Breast epithelium (tissue), 4 donors: ENCODE measurements around the gene SH2B3. TPM values are rescaled to one million over a fixed set of nuclear protein-coding genes. Genes with fewer than 3 reads are reported as not detected.
"Not testable (repeated sequence)": the region's sequence is repeated elsewhere in the genome, so short reads cannot be mapped to it uniquely, and the experiment has no call there.

Source experiments
- DNase-seq, 2 donors: peaks; one replicate each; pipeline ENCODE4 v3.0.0-alpha.2; 2019; ENCODE audit warnings: low spot score in 2 of 2
- H3K27ac ChIP-seq, 2 donors: fragments of 200-600 bp; sonication (generic) in 1 of 2; one replicate each; pipeline ENCODE4 v1.5.1; 2016 to 2019; ENCODE audit warnings: mild to moderate bottlenecking in 1 of 2
- H3K27me3 ChIP-seq, 2 donors: fragments of 200-600 bp; sonication (generic) in 1 of 2; one replicate each; pipeline versions ENCODE4 v1.5.1 to v1.6.0; 2017 to 2019; ENCODE audit warnings: control low read depth in 1 of 2, mild to moderate bottlenecking in 1 of 2
- H3K36me3 ChIP-seq: fragments of 200-600 bp; one replicate; pipeline ENCODE4 v1.5.1; 2019
- H3K4me1 ChIP-seq, 2 donors: fragments of 200-600 bp; sonication (generic); one replicate each; pipeline ENCODE4 v1.5.1; 2016 to 2019; ENCODE audit warnings: control low read depth in 1 of 2
- H3K4me3 ChIP-seq, 3 donors: fragments of 200-600 bp; sonication (generic); 1 replicate in 2 of 3; 2 replicates in 1 of 3; pipeline ENCODE4 v1.5.1; 2016 to 2019; ENCODE audit warnings: mild to moderate bottlenecking in 3 of 3, moderate library complexity in 2 of 3
- H3K9me3 ChIP-seq, 2 donors: fragments of 200-600 bp; sonication (generic) in 1 of 2; one replicate each; pipeline ENCODE4 v1.5.1; 2016 to 2019; ENCODE audit warnings: control low read depth in 1 of 2
- POLR2A ChIP-seq: fragments of 450-650 bp; IDR thresholded peaks from one replicate; pipeline ENCODE4 v1.6.1; 2016; ENCODE audit warnings: antibody characterized with exemption, mild to moderate bottlenecking, moderate library complexity
- POLR2AphosphoS5 ChIP-seq, 3 donors: sonication (generic); formaldehyde crosslinking; IDR thresholded peaks; one replicate each; pipeline ENCODE4 v1.6.1; 2017; ENCODE audit warnings: antibody characterized with exemption in 3 of 3
- intact Hi-C: fragments of 100-400 bp; cut with DNase I; formaldehyde crosslinking; loops from one replicate; pipeline ENCODE4 v1.15.1; 2023; ENCODE audit warnings: low total_unique reads
- total RNA-seq, 3 donors: library from RNA; depleted of rRNA; stranded (reverse); fragments of >200 nt; gene quantifications; one replicate each; pipeline ENCODE4 v1.1.0, GENCODE V29; 2016
- TF ChIP-seq, protein P1 (sequence below), 3 donors: fragments of 450-650 bp; IDR thresholded peaks; one replicate each; pipeline ENCODE4 v1.5.1; 2016 to 2017; ENCODE audit warnings: antibody characterized with exemption in 3 of 3, mild to moderate bottlenecking in 3 of 3, moderate library complexity in 3 of 3

Gene SH2B3
- total RNA-seq, 3 donors from 2014 or later, result 13.9 to 27.4 (median 17.4) TPM

DNA sequence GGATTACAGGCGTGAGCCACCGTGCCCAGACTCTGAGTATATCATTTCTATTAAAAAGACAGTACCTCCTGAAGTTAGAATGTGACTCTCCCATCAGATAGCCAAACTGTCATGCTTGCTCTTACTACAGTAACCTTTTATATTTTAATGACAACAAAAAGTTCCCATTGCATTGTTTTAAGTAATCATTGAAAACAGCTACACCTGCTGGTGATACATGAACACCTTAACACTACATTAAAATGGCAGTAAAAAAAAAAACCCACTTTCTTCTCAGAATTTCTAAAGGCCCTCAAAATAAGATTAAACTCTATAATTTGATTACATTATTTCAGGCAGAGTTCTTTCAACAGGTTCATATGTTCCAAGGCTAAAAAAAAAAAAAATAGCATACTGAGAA lies 76.7 kb downstream of the SH2B3 start:
- Histone ChIP-seq H3K27ac (no peak overlapping the region), H3K4me3 (no peak overlapping the region), H3K36me3 (no peaks in the 10 kb centered on the region), H3K27me3 (no peaks in the 10 kb centered on the region), H3K4me1 (no peaks in the 10 kb centered on the region), H3K9me3 (no peaks in the 10 kb centered on the region)
- intact Hi-C loops, result no loop called here
- DNase-seq, result no peak
- TF ChIP-seq POLR2A, result no peak
- TF ChIP-seq, protein P1, sequence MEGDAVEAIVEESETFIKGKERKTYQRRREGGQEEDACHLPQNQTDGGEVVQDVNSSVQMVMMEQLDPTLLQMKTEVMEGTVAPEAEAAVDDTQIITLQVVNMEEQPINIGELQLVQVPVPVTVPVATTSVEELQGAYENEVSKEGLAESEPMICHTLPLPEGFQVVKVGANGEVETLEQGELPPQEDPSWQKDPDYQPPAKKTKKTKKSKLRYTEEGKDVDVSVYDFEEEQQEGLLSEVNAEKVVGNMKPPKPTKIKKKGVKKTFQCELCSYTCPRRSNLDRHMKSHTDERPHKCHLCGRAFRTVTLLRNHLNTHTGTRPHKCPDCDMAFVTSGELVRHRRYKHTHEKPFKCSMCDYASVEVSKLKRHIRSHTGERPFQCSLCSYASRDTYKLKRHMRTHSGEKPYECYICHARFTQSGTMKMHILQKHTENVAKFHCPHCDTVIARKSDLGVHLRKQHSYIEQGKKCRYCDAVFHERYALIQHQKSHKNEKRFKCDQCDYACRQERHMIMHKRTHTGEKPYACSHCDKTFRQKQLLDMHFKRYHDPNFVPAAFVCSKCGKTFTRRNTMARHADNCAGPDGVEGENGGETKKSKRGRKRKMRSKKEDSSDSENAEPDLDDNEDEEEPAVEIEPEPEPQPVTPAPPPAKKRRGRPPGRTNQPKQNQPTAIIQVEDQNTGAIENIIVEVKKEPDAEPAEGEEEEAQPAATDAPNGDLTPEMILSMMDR (IDR thresholded peaks at IDR 0.05), result peak in 1 of 3 donors; percentile 12
- TF ChIP-seq POLR2AphosphoS5 (IDR thresholded peaks at IDR 0.05), result no peak

DNA sequence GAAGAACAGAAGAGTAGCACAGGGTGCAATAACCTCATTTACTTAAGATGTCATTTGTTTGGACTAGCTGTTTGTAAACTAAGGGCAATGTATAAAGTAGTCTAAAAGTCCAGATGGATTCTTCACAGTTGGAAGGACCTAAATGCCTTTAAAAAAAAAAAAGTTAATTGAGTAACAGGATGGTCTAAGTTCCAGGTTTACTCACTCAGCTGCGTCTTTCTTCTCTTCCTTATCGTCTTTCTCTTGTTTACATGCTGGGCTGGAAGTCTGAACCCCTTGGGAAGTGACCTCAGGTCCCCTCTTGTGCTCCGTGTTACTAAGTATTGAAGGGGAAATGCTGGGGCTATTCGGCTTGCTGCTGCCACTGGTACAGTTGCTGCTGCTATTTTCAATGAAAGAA lies 82.5 kb downstream of the SH2B3 start:
- H3K4me3 ChIP-seq, result no peak overlapping the region
- H3K27me3 ChIP-seq, result no peaks in the 10 kb centered on the region
- DNase-seq, result no peak
- TF ChIP-seq POLR2A, result no peak
- TF ChIP-seq, protein P1 (IDR thresholded peaks at IDR 0.05), result no peak
- TF ChIP-seq POLR2AphosphoS5 (IDR thresholded peaks at IDR 0.05), result no peak
- no peak overlapping the region for H3K27ac ChIP-seq
- H3K4me1 ChIP-seq, result no peaks in the 10 kb centered on the region
- no peaks in the 10 kb centered on the region for H3K36me3 ChIP-seq
- H3K9me3 ChIP-seq, result no peaks in the 10 kb centered on the region
- intact Hi-C loops, result no loop called here

DNA sequence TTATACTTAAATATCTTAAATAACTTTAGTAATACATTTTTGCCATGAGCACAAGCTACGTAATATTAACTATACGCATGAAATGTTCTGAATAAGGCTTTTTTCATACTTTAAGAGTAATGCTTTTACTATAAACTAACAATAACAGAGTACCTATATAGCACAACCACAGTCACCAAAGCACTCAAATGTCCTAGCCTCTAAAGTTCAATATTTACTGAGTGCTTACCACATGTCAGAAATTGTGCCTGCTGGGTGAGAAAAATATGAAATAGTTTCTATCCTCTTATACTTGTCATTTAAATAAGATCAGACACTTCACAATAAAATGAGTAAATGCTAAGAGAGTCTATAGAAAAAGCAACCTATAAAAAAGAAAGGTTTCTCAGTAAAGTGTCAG lies 83.1 kb downstream of the SH2B3 start:
- H3K4me3 ChIP-seq, result no peak overlapping the region
- intact Hi-C loops, result no loop called here
- no peak for DNase-seq
- no peaks in the 10 kb centered on the region for H3K4me1 ChIP-seq
- H3K36me3 ChIP-seq, result no peaks in the 10 kb centered on the region
- no peaks in the 10 kb centered on the region for H3K27me3 ChIP-seq
- TF ChIP-seq POLR2A (no peak), POLR2AphosphoS5 (IDR thresholded peaks at IDR 0.05) (no peak)
- TF ChIP-seq, protein P1 (IDR thresholded peaks at IDR 0.05), result no peak
- H3K27ac ChIP-seq, result no peak overlapping the region
- no peaks in the 10 kb centered on the region for H3K9me3 ChIP-seq

DNA sequence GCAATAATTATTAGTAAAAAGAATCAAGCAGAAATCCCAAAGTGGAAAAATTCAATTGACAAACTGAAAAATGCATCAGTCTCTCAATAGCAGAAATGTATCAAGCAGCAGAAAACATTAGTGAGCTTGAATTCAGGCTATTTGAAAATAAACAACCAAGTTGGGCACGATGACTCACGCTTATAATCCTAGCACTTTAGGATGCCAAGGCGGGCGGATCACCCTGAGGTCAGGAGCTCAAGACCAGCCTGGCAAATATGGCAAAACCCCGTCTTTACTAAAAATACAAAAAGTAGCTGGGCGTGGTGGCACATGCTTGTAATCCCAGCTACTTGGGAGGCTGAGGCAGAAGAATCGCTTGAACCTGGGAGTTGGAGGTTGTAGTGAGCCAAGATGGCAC lies 87.3 kb downstream of the SH2B3 start:
- not testable (repeated sequence) for H3K27me3 ChIP-seq, H3K4me1 ChIP-seq, H3K9me3 ChIP-seq, DNase-seq, H3K36me3 ChIP-seq, H3K4me3 ChIP-seq, H3K27ac ChIP-seq
- intact Hi-C loops, result loop anchor here (5.0 kb wide), 1 partner anchor 1036 kb away; no protein-coding TSS in a partner anchor

DNA sequence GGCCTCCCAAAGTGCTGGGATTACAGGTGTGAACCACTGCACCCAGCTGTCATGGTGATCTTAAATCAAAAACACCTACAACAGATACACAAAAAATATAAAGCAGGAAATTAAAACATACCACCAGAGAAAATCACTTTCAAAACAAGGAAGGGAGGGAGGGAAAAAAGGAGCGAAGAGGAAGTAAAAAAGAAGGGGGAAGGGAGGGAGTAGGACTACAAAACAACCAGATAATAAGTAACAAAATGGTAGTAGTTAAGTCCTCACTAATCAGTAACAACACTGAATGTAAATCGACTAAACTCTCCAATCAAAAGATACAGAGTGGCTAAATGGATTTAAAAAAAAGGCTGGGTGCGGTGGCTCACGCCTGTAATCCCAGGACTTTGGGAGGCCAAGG lies 89.0 kb downstream of the SH2B3 start:
- peaks cover 0 to 4% of the 10 kb centered on the region in 2 donors for H3K9me3 ChIP-seq
- no peak for DNase-seq
- TF ChIP-seq POLR2A, result no peak
- no peaks in the 10 kb centered on the region for H3K4me1 ChIP-seq
- no peaks in the 10 kb centered on the region for H3K27me3 ChIP-seq
- peaks cover under 1% of the 10 kb centered on the region for H3K36me3 ChIP-seq
- intact Hi-C loops, result loop anchor here (5.0 kb wide), 1 partner anchor 1037 kb away; no protein-coding TSS in a partner anchor
- H3K4me3 ChIP-seq, result no peak overlapping the region
- H3K27ac ChIP-seq, result no peak overlapping the region

Other genes with a start within 250 kb of the SH2B3 start
- gene PHETA1, start 36.8 kb upstream of the SH2B3 start, total RNA-seq, result 10 to 100 TPM in 2 of 3 donors, 1 to 10 TPM in 1; 6.6 to 10.9 (median 10.2) TPM
- gene ATXN2, start 193.4 kb downstream of the SH2B3 start, total RNA-seq, result 10 to 100 TPM; 36.6 to 66.2 (median 64.0) TPM